ENCODE data around the gene ALDH3B1.

The ALDH3B1 gene

DNA sequence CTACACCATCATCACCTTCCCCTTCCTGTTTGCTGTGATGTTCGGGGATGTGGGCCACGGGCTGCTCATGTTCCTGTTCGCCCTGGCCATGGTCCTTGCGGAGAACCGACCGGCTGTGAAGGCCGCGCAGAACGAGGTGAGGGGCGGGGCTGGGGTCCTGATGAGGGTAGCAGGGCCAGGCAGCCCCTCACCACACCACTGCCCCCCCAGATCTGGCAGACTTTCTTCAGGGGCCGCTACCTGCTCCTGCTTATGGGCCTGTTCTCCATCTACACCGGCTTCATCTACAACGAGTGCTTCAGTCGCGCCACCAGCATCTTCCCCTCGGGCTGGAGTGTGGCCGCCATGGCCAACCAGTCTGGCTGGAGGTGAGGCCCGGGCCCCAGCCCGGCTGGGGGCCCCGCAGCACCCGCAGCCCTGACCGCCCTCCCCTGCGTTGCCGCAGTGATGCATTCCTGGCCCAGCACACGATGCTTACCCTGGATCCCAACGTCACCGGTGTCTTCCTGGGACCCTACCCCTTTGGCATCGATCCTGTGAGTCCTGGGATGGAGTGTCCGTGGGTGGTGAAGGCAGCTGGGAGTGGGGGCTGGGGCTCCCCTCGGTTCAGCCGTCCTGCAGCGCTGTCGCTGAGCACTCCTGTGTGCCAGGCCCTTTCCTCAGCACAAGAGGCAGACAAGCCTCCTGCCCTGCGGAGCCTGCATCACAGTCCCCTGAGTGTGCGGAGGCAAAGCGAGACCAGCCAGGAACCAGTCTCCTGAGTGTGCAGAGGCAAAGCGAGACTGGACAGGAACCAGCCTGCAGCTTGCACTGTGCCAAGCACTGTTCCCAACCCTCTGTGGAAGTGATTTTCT, 37.5 kb downstream of the ALDH3B1 start:
- no peak for DNase-seq

- DNase-seq = no peak
Observed at GRCh38 chr11:68048681-68049508, 38.8 kb downstream of the ALDH3B1 start.

DNA sequence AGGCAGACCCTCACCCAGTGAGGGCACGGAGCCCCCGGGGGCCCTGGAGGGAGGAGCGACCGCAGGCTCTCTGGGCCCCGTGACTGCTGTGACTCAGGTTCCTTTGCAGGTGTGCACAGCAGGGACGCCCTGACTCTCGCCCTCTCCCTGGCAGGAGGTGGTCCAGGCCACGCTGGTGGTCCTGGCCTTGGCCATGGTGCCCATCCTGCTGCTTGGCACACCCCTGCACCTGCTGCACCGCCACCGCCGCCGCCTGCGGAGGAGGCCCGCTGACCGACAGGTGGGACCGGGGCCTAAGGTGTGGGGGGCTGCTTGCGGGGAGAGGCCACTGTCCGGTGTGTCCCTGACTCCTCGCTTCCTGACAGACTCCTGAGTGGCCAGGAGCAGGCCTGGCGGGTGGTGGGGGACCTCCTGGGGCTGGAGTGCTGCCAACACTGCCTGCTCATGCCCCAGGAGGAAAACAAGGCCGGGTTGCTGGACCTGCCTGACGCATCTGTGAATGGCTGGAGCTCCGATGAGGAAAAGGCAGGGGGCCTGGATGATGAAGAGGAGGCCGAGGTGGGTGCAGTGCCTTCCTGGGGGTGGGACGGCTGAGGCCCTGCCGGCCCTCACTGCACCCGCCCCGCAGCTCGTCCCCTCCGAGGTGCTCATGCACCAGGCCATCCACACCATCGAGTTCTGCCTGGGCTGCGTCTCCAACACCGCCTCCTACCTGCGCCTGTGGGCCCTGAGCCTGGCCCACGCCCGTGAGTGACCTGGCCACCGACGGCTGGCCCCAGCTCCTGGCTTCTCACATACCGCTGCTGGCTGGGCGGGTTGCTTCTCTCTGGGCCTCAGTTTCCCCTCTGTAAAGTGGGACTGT, 39.6 kb downstream of the ALDH3B1 start:
- no peak for DNase-seq

DNA sequence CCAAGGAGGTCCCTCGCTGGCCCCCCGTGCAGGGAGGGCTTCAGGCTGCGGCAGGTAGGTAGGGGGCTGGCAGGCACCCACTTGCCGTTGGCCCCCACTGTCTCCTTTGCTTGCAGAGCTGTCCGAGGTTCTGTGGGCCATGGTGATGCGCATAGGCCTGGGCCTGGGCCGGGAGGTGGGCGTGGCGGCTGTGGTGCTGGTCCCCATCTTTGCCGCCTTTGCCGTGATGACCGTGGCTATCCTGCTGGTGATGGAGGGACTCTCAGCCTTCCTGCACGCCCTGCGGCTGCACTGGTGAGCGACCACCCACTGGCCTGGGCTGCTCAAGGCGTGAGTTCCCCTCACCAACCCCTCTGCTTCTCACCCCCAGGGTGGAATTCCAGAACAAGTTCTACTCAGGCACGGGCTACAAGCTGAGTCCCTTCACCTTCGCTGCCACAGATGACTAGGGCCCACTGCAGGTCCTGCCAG, 40.3 kb downstream of the ALDH3B1 start:
- no peak for DNase-seq

GRCh38 chr11:68051191-68052136, 41.3 kb downstream of the ALDH3B1 start:
- DNase-seq = no peak

DNA sequence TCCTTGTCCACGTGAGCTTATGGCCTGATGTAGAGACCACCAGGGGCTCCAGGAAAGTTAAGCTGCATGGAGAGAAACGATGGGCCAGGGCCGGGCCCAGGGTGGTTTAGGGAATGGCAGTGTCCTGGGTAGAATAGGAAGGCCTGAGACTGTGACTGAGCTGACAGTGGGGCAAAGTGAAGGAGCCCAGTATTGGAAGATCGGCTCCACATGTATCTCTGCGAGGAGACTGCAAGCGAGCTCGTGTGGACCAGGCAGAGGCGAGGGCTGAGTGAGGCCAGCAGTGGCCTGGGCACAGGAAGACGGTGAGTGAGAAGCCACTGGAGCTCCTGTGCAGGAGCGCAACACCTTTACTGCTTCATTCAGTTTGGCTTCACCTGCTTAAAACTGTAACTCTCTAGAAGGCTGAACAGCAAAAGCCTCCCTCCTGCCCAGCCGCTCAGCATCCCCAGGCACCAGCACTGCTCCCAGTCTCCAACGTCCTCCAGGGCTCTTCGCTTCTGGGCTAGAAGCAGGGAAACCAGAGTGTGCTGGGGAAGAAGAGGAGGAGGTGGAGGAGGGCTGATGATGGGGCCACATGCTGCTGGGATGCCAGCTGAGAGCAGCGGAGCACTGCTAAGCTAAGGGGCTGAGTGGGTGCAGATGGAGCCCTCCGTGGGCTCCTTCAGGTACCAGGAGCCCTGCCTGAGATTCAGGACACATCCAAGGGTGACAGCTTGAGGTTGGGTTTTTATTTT, 42.2 kb downstream of the ALDH3B1 start:
- DNase-seq = no peak

GRCh38 chr11:68053117-68053516, 43.0 kb downstream of the ALDH3B1 start:
- no peak for DNase-seq

GRCh38 chr11:68053981-68054812, 44.1 kb downstream of the ALDH3B1 start:
- DNase-seq = no peak

DNA sequence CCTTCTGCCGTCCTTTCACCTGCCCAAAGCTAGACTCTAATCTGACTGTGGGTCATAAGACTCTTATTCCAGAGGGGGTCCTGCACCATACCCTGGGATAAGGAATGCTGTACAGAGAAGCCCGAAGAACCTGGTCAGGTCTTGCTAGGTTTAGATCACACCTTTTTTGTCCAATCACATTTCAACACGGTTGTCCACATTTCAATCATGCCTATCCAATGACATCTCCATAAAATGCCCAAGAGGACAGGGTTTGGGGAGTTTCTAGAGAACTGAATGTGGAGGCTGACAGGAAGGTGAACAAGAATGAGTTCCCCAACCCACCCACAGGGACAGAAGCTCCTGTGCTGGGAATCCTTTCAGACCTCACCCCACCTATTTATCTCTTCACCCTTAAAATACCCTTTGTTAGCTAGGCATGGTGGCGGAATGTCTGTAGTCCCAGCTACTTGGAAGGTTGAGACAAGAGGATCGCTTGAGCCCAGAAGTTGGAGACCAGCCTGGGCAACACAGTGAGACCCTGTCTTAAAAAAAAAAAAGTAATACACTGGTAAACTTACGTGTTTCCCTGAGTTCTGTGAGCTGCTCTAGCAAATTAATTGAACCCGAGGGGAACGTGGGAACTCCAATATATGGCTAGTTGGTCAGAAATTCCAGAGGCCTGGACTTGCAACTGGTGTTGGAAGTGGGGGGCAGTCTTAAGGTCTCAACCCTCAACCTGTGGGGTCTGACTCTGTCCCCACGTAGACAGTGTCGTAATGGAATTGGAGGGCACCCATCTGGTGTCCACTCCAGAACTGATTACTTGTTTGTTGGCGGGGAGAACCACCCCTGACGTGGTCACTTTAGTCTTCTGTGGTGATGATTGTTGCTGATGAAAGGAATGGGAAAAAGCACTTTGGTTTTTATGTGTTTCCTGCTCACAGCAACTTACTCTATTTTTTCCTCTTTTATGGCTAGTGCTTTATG, 46.5 kb downstream of the ALDH3B1 start:
- no peak for DNase-seq

DNA sequence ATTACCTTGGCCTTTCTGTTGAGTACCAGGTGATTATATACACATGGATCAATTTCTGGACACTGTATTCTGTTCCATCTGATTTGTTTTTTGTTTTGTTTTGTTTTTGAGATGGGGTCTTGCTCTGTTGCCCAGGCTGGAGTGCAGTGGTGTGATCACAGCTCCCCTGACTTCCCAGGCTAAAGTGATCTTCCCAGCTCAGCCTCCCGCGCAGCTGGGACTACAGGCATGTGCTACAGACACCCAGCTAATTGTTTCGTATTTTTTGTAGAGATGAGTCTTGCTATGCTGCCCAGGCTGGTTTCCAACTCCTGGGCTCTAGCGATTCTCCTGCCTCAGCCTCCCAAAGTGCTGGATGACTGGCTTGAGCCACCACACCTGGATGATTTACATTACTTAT, 47.7 kb downstream of the ALDH3B1 start:
- no peak for DNase-seq

- DNase-seq = no peak
Observed at GRCh38 chr11:68061508-68061907, 51.4 kb downstream of the ALDH3B1 start.

- no peak for DNase-seq
Observed at GRCh38 chr11:68064926-68065325, 54.8 kb downstream of the ALDH3B1 start.

DNA sequence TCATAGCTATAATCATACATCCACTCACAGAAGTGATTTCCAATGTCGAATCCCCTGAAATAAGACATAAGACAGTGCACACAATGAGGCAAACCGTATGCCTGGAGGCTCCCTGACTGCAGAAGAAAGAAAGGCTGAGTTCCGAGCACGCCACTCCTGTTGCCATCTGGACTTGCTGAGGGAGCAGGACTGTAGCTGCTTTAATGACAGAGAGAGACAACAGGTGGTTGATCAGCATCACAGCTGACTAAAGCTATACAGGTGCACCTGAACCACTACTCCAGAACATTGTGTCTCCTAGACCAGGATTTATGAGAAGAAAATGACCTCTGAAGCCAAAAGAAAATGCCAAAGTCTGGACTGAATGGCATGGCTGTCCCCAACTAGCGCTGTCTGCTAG, 55.7 kb downstream of the ALDH3B1 start:
- no peak for DNase-seq

DNA sequence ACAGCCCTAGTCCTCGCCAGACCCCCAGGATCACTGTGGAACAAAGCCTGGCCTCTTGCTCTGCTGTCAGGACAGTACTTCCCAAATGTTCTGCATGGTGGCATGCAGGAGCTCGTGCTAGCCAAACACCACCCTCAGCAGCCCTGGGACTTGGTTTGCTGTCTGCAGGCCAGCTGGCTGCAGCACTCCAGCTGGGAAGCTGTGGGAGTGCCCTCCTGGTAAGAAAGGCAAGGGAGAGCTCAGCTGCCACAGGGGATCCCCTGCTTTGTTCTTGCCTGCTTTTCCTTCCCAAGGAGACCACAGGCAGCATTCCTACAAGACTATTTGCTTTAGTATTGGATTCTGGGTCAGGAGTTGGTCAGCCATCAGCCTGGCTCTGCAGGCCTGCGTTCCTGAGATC, 56.6 kb downstream of the ALDH3B1 start:
- no peak for DNase-seq

DNA sequence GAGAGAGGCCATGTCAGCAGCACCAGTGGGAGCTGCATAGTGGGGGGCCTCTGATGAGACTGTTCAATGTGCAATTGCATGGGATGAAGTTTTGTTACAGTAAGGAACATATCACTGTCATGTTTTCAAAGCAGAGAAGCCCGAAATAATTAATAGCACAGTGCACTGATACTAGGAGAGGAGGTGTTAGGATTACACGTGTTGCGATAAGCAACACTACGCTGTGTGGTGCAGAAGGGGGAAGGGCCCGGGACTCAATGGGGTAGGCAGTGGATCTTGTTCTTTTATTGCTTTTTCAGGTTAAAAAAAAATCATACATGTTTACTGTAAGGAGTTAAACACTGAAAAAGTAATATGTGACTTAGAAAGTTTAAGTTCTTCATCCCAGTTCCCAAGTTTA, 57.9 kb downstream of the ALDH3B1 start:
- no peak for DNase-seq

- DNase-seq = no peak
Observed at GRCh38 chr11:68071281-68072048, 61.3 kb downstream of the ALDH3B1 start.

DNA sequence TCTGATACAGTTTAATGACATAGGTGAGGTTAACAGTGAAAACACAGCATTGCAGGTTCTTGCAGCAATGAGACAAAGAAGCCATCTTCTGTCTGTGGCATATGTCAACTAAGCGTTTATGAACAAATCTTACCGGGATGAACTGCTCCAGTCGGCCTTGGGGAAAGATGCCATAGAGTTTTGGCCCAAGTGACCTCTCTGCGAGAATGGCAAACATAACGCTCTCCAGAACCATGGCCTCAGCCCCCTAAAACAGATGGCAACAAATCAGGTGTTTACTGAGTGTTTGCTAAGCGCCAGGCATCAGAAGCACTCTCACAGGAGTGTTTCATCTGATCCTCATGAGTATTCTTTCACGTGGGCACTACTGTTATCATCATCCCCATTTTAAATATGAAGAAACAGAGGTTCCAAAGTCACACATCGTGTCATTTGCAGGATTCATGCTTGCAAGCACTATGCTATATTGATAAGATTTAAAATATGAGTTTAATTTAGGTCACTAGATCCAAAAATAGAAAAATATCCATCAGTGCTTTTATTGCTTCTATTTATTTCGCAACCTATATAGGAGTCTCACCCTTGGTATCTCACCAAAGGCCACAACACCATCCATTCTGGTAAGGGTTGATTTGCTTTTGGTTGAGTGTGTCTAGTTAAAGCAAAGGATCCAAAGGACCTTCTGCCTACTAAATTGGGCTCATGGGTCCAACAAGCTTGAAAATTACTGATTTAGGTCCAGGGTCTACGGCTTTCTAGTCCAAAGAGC, 64.6 kb downstream of the ALDH3B1 start:
- no peak for DNase-seq

Data from SHP77 treated with DMSO at 0.1 percent for 48 hours (cell line).